ENCODE measurements around the gene PAPPA2. TPM values are rescaled to one million over a fixed set of nuclear protein-coding genes. Genes with fewer than 3 reads are reported as not detected.
"Not testable (repeated sequence)": the region's sequence is repeated elsewhere in the genome, so short reads cannot be mapped to it uniquely, and the experiment has no call there.

Gene PAPPA2
- total RNA-seq, 3 donors from 2014 or later (not counting 1 experiment from before 2014, with no cell fraction given): 0.48 TPM; not detected in 2

- Mint-ChIP-seq H3K36me3 (no peaks in the 10 kb centered on the region), H3K27ac (no peak overlapping the region), H3K9me3 (peaks cover 11 to 12% of the 10 kb centered on the region in 2 donors), H3K27me3 (ENCODE audit: low read depth in 2 of 2) (no peaks in the 10 kb centered on the region), H3K4me3 (no peak overlapping the region), H3K4me1 (no peaks in the 10 kb centered on the region)
- no peak overlapping the region for H3K27ac ChIP-seq (ENCODE audit: low read length)
- H3K4me3 ChIP-seq (ENCODE audit: low read length): no peak overlapping the region
- H3K9me3 ChIP-seq (ENCODE audit: control insufficient read depth, insufficient read depth, low read length): no peaks in the 10 kb centered on the region
- no peaks in the 10 kb centered on the region for H3K4me1 ChIP-seq (ENCODE audit: control insufficient read depth, insufficient read depth, low read length)
- ATAC-seq (no peak), DNase-seq (no peak)
- WGBS (ENCODE audit: insufficient coverage): 89% methylated on average over 1 of the region's 3 CpGs
- no peaks in the 10 kb centered on the region for H3K27me3 ChIP-seq (ENCODE audit: control insufficient read depth, insufficient read depth, low read length)
- intact Hi-C loops (cut with micrococcal nuclease): no loop called here
- H3K36me3 ChIP-seq (ENCODE audit: control insufficient read depth, insufficient read depth, low read length): no peaks in the 10 kb centered on the region
- no peak for TF ChIP-seq CTCF (IDR thresholded peaks at IDR 0.05)
These were observed 162.4 kb downstream of the PAPPA2 start for GRCh38 chr1:176625365-176625764.

GRCh38 chr1:176626572-176627061, 163.6 kb downstream of the PAPPA2 start:
- intact Hi-C loops (cut with micrococcal nuclease): no loop called here
- no peaks in the 10 kb centered on the region for H3K4me1 Mint-ChIP-seq

GRCh38 chr1:176628775-176629174, 165.8 kb downstream of the PAPPA2 start:
- H3K4me3 ChIP-seq (ENCODE audit: low read length): no peak overlapping the region
- WGBS (ENCODE audit: insufficient coverage): 91% methylated on average over 1 of the region's 2 CpGs
- intact Hi-C loops (cut with micrococcal nuclease): no loop called here

More at GRCh38 chr1:176626572-176627061, 163.6 kb downstream of the PAPPA2 start:
- 93% methylated on average over 4 of the region's 4 CpGs for WGBS (ENCODE audit: insufficient coverage)
- no peaks in the 10 kb centered on the region for H3K27me3 Mint-ChIP-seq (ENCODE audit: low read depth in 2 of 2)
- Histone ChIP-seq H3K9me3 (ENCODE audit: control insufficient read depth, insufficient read depth, low read length) (no peaks in the 10 kb centered on the region), H3K27ac (ENCODE audit: low read length) (no peak overlapping the region), H3K27me3 (ENCODE audit: control insufficient read depth, insufficient read depth, low read length) (no peaks in the 10 kb centered on the region), H3K36me3 (ENCODE audit: control insufficient read depth, insufficient read depth, low read length) (no peaks in the 10 kb centered on the region), H3K4me1 (ENCODE audit: control insufficient read depth, insufficient read depth, low read length) (no peaks in the 10 kb centered on the region), H3K4me3 (ENCODE audit: low read length) (no peak overlapping the region)
- ATAC-seq (no peak), DNase-seq (no peak)
- H3K36me3 Mint-ChIP-seq: no peaks in the 10 kb centered on the region
- TF ChIP-seq CTCF (IDR thresholded peaks at IDR 0.05): no peak
- peaks cover 11 to 12% of the 10 kb centered on the region in 2 donors for H3K9me3 Mint-ChIP-seq
- H3K4me3 Mint-ChIP-seq: no peak overlapping the region
- H3K27ac Mint-ChIP-seq: no peak overlapping the region

GRCh38 chr1:176634733-176635132, 171.8 kb downstream of the PAPPA2 start:
- intact Hi-C loops (cut with micrococcal nuclease); H3K27me3 ChIP-seq (ENCODE audit: control insufficient read depth, insufficient read depth, low read length); H3K4me3 Mint-ChIP-seq; H3K4me3 ChIP-seq (ENCODE audit: low read length); DNase-seq; H3K36me3 ChIP-seq (ENCODE audit: control insufficient read depth, insufficient read depth, low read length); H3K27ac ChIP-seq (ENCODE audit: low read length); H3K36me3 Mint-ChIP-seq; H3K4me1 ChIP-seq (ENCODE audit: control insufficient read depth, insufficient read depth, low read length); H3K9me3 Mint-ChIP-seq; ATAC-seq; H3K9me3 ChIP-seq (ENCODE audit: control insufficient read depth, insufficient read depth, low read length); H3K4me1 Mint-ChIP-seq; H3K27ac Mint-ChIP-seq; H3K27me3 Mint-ChIP-seq (ENCODE audit: low read depth in 2 of 2): not testable (repeated sequence)

More at GRCh38 chr1:176628775-176629174, 165.8 kb downstream of the PAPPA2 start:
- Histone ChIP-seq H3K9me3 (ENCODE audit: control insufficient read depth, insufficient read depth, low read length) (no peaks in the 10 kb centered on the region), H3K27ac (ENCODE audit: low read length) (no peak overlapping the region), H3K27me3 (ENCODE audit: control insufficient read depth, insufficient read depth, low read length) (no peaks in the 10 kb centered on the region), H3K36me3 (ENCODE audit: control insufficient read depth, insufficient read depth, low read length) (no peaks in the 10 kb centered on the region), H3K4me1 (ENCODE audit: control insufficient read depth, insufficient read depth, low read length) (no peaks in the 10 kb centered on the region)
- H3K27ac Mint-ChIP-seq: no peak overlapping the region
- no peaks in the 10 kb centered on the region for H3K36me3 Mint-ChIP-seq
- DNase-seq (no peak), ATAC-seq (no peak)
- H3K27me3 Mint-ChIP-seq (ENCODE audit: low read depth in 2 of 2): no peaks in the 10 kb centered on the region
- no peaks in the 10 kb centered on the region for H3K4me1 Mint-ChIP-seq
- no peak for TF ChIP-seq CTCF (IDR thresholded peaks at IDR 0.05)
- H3K4me3 Mint-ChIP-seq: no peak overlapping the region
- peaks cover 7 to 9% of the 10 kb centered on the region in 2 donors for H3K9me3 Mint-ChIP-seq

Data from natural killer cell (primary cell).